AG08395 (cell line): Measurements from ENCODE around the gene HOXA11.

Source experiments
- DNase-seq: peaks from one replicate; pipeline ENCODE4 v3.0.0; 2012; ENCODE audit warnings: mixed read lengths, low spot score

HOXA11 gene

DNA sequence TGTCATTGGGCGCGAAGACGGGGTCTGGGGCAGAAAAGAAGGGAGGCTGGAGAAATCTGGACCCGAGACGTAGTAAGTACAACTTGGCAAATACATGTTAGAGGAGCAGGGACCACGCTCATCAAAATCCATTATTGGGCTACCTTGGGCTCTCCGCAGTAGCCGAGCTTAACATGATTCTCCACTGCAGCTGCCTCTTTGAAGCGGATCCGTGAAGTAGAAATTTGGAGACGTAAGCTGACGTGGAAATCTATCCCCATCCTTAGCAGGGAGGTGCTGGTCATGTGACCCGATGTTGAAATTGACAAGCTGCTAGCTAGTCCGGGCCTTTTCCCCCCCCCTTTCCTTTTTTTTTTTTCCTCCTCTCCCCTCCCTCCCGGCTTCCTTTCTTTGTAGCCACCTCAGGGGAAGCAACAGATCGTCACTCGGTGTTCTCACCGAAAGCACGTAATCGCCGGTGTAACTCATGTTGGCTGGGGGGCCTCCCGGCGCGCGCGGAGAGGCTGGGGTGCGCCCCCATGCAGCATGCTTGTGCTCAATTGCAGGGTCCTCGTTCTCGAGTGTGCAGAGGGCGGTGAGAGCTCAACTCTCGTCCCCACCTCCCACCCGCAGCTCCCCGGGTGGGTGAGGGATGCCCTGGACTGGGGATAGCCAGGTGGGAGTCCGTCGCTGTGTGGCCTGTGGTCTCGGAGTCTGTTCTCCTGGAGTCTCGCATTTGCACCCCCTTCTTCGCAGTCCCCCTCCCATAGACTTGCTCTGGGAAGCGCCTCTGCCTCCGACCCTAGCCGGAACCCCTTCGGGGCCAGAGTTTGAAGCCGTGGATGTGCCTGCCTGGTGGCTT, at the start of gene HOXA11:
Gene HOXA11, minus strand, starts transcription at position 220 of the 841 bp plus-strand sequence. Its CDS starts 88 bp downstream, at position 132.
- peak; percentile 95 for DNase-seq

DNA sequence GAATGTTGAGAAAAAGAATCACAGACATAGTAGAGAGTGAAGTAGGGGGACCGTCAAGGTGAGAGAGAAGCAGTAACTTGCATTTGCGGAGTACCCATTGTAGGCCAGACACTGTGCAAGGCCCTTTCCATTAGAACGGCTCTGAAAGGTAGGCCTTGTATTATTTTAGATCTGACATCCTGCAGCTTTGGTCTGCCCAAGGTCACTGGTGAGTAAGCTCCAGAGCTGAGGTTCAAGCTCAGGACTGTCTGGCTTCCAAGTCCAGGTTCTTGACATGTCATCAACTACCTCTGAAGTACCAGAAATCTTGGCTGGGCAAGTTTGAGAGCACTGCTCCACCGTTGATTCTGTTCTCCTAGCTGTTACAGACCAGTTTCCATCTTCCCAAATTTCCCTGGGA, 44.4 kb upstream of the HOXA11 start:
- DNase-seq, result no peak

DNA sequence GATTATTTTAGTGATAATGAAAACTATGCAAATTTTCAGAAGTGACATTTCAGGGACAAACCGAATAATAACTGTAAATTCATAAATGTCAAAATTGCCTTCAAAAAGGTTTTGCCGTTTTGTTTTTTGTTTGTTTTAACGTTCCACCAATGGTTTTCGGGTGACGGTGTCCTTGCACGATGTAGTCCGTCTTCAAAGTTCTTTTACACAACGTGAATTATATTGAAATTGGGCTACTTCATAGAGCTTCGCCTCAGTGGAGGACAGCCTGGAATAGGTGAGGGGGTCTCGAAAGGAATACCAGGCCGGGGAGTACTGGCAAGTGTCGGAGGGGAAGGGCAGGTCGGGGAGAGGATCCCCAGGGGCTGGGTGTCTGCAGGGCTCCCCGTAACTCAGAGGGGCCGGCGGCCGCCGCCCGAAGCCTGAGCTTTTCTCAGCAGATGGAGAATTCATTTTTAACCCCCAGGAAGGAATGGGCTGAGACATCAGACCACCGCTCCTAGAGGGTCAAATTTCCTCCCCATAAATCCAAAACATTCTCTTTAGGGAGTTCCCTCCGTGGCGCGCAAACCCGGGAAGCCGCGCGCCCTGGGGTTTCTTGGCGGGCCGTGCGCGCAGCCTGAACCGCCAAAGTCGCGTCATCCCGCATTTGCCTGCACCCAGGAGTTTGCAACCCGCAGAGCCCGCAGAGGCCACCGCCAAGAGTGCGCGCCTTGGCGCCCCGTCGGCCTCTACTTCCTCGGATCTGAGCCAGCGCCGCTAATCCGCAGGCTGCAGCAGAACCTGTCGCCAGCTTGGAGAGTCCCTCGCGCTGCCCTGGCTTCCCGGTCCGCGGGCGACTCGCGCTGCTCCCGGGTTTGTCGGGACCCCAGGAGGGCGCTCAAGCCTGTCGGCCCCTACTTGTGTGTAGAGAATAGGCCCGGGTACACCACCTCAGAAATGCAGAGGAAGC, 40.2 kb upstream of the HOXA11 start:
- no peak for DNase-seq

DNA sequence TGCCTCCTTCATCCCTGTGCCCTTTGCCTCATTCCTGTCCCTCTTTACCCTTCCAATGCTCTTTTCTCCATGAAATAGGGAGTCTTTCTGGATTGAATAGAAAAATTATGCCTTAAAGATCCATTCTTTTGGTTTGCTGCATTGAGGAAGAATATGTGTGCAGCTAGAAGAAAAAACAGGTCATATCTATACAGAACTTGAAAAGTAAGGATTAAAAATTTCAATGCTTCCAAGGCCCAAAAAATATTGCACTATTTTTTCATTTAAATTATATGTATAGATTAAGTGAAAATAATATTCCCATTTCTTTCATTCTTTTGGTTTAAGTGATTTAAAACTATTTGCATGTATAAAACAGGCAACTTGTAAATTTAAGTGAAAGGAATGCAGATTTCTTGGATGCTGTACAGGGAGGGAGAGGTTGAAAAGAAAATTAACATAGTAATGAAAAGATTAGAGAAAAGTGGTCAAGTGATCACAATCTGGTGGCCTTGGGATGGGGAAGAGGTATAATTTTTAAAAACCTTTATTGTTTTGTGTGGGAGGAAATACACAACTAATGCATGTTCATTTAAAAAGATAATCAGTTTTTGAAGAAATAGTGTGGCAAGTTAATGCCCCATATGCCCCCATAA, 39.0 kb upstream of the HOXA11 start:
- DNase-seq, result no peak

DNA sequence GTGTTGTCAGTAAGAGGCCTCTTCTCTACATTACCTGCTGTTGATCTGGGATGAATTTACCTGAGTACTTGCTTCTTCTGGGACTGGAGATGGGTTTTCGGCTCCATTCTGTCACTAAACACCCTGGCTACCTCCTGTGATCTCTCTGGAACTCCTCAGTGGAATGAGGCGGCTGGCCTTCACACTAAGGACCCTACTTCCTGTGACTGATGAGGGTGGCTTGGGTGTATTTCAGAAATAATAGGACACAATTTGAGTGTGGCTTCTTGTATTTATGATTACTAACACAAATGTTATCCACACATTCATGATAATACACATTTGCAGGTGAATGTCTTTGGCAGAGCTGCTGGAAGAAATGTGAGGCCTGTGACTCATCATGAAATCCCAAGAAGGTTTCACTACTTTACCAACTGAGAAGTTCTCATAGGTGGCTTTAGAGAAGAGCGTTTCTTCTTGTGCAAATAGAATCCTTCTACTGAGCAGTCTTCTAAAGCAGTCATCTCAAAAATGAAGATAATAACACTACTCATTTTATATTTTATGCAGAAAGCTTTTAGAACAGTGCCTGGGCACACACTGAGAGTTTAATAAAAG, 36.3 kb upstream of the HOXA11 start:
- DNase-seq, result no peak

DNA sequence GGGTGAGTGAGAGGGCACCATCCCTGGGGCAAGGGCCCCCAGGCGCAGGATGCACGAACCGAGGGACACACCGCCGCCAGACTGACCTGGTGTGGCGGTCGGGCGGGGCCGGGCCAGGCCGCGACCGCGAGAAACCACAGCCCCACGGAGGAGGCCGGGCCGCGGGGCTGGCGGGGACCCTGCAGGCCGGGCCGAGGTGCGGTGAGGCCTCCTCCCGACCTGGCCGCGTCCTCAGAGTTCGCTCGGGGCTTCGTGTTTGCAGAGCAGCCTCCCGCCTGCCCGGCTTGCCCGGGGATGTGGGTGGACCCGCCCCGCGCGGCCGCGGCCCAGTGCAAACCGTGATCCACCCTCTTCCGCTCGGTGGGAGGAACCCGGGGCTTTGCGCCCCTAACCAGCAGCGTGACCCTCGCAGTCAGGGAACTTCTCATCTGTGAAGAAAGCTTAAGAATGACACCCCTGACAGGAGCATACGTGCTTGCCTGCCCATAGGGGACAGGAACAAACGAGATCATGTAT, 35.5 kb upstream of the HOXA11 start:
- DNase-seq, result no peak

DNA sequence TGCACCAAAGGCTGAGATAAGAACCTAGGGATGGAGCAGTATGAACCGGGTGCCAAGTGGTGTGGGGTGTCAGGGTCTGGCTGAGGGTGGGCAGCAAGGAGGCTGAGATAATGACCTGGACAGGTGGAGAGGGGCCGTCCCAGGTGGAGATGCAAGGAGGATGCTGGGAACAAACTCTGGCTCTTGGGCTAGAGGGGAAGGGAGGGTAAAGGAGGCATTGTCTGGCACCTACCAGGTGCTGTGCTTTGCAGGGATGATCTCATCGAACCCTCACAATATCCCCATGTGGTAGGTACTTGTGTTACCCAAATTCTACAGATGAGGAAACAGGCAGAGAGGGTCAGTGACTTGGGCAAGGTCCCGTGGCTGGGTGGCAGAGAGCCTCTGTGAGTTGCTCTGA, 34.8 kb upstream of the HOXA11 start:
- no peak for DNase-seq

DNA sequence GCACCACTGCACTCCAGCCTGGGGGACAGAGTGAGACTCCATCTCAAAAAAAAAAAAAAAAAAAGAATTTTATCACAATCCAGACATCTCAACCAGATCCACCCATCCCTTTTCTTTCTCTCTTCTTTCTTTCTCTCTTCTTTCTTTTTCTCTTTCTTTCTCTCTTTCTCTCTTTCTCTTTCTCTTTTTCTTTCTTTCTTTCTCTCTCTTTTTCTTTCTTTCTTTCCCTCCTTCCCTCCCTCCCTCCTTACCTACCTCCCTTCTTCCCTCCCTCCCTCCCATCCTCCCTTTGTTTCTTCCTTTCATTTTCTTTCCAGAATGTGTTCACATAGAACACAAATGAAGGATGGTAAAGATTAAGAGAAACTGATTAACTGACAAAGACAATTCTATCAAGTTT, 32.9 kb upstream of the HOXA11 start:
- no peak for DNase-seq

DNA sequence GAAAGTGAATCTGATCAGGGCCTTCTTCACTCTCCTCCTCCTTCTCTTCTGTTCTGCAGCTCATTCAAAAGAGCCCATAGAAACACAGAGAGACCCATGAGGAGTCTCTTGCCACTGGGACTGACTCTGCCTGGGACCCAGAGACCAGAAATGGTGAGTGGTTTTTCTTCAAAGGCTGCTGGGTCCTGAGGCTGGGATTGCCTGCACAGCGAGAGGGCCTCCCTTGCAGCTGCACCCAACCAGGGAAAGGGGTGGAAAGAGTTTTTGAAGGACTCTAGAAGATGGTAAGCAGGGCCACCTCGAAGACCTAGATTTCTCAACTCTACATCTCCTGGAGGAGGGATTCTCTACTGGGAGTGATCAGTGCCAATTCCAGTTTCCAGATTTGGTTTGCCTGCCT, 30.3 kb upstream of the HOXA11 start:
- DNase-seq, result no peak

DNA sequence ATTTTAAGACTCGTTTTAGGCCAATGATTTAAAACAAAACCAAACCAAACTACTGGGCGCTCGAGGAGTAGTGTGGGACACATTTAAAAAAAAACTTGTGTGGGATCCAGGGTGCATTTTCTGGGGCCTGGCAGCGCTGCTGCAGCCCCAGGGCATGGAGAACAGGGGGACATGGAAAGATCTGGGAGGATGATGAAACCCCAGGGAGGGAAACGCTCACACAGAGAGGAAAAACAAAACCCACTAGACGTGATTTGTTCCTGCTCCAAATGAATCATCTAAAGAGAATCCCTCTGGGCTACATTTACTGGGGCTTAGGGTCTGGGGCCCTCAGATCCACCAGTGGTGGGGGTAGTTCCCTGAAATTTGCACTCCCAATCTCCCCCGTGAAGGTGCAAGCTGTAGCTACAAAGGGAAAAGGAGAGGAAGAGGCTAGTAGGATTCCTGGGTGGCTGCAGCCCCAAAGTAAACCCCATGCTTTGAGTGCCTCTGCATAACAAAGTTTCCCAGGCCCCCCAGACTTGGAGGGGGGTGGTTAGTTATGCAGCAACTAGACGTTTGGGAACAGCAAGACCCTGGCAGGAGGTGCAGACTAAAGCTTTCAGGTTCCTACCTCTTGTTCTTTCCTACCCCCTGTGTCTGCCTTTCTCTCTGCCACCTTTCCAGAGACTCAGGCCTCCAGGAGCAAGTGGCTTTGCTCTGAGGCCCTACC, 29.4 kb upstream of the HOXA11 start:
- no peak for DNase-seq

DNA sequence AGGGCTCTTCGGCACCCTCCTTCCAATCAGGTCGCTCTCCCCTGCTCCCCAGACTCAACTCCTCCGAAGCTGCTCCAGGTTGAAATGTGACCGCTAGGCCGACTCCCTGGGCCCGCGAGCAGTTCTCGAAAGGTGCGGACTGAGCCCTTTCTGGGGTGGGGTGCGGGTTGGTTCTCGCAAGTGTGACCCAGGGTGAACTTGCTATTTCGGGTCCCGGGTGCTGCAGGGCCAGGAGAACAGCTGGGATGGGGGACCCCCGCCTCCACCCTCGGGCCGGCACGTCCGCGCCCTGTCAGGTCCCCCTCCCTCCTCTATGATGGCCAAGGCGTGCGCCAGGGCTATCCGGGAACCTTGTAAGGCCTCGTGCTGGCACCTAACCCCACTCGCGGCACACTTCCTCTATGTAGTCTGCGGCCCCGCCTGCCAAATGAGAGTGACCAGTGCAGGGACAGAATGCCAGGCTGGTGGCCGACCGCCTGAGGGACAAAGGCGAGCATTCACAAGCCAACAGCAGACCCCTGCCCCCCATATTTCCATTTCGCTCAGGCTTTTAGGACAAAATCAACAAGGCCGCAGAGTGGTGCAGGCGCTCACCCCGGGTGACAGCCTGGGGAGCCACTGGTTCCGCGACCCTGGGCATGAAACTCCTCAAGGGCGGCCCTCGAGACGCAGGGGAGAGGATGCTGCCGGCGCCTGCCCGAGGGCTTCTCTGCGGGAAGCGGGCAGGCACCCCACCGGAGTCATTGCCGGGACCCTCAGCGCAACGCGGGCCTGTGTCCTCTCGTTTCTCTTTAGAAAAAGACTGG, 28.6 kb upstream of the HOXA11 start:
- no peak for DNase-seq

DNA sequence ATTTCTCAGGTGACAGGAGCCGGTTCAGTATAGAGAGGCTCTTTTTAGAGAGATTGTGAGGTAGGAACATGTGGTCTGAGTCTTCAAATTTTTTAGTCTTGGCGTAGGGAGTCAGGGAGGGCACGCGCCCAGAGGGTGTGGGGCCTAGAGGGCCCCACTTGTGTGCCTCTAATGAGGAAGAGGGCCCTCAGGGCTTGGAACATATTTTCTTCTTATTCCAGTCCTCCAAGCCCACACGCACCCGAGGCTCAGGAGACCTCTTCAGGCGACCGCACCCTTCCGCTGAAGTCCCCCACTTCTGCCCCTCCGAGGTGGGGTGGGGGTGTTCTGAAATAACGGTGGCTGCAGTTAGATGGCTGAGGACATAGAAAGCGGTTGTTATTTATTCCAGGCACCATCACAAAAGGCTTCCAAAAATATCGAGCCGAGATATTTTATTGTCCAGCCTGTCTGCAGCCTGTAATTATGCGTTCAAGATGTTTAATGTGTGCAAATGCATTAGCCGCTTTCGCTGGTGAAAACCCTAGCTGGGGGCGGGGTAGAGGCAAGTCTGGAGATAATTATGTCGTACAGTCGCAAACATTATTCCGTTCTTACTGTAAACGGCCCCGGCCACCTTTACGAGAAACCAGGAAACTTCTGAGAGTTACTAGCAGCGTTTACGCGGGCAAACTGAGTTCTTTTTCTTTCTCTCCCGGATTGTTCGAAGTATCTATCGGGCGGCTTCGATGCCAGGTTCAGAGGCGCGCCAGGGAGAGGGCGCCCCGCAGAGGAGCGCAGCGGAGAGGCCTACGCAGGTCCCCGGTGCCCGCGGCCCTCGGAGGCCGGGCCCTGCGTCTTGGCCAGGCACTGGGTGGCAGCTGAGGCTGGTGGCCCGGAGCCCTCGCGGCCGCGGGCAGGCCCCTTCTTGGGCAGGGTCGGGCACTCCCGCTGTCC, 27.7 kb upstream of the HOXA11 start:
- no peak for DNase-seq

DNA sequence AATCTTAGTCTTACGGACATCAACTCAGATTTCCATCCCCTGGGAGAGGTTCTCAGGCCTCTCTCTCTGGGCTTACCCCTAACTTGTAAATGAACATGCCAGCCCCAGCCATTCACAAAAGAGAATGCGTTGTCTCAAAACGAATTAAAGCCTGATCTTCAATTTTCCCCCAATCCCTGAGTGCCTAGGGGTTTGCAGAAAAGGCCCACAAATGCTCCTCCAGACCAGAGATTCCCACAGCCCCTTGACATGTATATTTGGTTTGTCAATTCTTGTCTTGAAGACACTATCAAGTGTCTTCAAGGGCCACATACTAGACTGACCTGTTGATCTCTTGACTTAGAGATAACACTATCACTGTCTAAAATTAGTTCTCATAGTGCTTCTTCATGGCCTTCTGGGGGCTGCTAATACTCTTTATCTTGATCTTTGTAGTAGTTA, 26.8 kb upstream of the HOXA11 start:
- no peak for DNase-seq

DNA sequence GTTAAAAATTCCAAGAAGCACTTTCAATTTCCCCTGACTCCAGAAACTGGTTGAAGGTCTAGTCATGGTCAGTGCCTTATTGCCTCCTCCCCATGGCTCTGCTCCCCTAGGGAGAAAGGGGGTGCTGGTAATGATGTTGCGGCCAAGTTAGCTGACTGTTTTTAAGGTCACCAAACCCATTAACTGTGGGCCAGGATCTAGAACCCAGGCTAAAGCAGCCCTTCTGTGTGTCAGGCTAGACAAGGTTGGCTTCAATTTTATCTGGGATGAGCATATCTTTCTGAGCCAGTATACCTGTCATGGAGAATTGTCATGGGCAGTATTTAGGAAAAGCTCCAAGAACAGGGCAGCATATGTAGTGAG, 26.0 kb upstream of the HOXA11 start:
- no peak for DNase-seq

DNA sequence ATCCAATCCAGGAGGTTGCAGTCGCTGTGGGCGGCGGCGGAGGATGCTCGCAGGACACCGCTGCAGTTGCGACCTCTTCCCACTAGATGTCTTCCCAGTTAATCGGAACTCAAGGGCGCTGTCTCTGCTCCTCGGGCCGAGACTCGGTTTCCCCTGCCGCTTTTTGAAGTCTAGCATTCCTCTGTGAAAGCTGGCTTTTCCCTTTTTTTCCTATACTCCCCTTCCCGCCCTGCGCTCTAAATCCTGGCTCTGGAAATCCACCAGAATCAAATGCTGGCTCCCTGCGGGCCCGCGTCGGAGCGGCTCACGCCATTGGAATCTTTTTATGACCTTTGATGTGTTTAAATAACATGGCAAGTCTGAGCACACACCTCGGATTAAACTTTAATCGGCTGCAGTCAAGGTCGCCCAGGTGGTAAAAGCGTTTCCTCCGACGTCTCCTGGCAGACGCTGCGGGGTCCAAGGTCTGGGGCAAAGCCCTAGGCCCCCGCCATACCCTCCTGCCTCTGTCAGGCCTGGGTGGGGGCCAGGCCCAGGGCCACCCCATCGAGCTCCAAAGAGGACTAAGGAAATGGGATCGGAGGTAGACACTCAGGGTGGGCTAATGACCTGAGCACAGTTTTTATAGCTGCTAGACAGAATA, 25.5 kb upstream of the HOXA11 start:
- peak; percentile 50 for DNase-seq

DNA sequence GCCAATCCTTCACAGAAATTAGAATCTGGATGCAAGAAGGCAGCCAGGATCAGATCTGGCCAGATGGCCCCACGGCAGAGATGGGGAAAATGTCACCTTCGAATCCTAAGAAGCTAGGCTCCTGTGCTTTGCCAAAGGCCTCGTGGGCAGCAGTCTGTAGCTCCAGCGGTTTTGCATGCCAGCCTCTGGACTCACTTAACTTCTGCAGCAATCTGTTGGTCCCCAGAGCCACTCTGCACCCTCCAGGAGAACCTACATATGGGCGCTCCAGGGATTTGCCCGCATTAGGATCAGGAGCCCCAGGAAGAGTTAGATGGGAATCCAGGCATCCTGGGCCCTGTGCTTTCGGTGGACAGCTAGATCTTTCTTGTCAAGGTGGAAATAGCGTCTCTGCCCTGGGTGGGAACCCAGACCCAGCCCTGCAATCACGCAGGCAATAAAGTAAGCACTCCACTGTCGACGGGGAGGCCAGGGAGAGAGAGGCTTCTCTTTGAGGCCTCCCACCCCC, 25.0 kb upstream of the HOXA11 start:
- DNase-seq, result no peak

DNA sequence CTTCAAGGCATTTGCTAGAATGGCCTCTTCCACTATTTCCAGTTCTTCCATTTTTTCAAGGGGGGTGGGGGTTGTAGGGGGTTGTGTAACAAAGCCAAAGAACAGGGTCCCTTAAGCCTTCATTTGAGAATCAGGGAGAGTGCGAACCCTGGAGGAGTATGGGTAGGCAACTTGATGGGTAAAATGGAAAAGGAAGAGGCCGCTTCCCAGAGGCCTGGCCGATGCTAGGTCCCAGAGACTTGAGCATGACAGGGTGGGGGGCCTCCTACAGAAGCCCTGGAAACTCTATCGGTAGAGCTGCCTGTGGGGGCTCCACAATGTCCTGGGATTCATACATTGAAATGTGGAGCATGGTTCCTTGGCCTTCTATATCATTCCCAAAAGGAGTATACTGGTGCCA, 24.0 kb upstream of the HOXA11 start:
- DNase-seq, result no peak

DNA sequence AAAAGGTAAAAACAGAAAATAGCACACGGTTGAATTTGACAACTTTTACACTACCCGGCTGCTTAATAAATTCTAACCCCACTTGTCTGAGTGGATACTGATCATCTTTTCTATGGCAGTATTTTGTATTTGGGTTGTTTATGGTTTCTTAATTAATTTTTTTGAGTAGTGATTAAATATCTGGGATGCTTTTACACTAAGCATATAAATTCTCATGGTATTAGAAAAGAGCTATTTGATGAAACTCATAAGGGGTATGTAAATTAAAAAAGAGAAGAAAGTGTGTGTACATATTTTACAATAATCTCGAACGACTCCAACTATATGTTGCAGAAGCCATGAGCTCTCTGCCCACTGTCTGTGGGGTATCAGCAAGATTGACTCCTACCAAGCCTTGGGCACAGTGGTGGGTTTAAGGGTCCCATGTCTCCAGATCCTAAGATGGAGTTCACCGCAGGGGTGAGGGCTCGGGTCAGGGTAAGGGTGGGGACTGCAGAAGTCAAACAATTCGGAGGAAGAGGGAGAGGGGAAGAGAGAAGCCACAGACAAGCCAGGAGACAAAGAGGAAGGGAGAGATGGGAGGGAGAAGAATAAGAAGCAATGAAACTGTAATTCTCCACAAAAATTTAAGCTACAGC, 22.4 kb upstream of the HOXA11 start:
- no peak for DNase-seq
